SKM-1 (cell line): ENCODE results near the gene FGFRL1.
"Not testable (repeated sequence)": the region's sequence is repeated elsewhere in the genome, so short reads cannot be mapped to it uniquely, and the experiment has no call there.

Experiments
- DNase-seq: peaks from one replicate; lab custom pipeline; 2025; ENCODE audit not compliant: unreplicated experiment; lab: John Stamatoyannopoulos, UW

The FGFRL1 gene

DNA sequence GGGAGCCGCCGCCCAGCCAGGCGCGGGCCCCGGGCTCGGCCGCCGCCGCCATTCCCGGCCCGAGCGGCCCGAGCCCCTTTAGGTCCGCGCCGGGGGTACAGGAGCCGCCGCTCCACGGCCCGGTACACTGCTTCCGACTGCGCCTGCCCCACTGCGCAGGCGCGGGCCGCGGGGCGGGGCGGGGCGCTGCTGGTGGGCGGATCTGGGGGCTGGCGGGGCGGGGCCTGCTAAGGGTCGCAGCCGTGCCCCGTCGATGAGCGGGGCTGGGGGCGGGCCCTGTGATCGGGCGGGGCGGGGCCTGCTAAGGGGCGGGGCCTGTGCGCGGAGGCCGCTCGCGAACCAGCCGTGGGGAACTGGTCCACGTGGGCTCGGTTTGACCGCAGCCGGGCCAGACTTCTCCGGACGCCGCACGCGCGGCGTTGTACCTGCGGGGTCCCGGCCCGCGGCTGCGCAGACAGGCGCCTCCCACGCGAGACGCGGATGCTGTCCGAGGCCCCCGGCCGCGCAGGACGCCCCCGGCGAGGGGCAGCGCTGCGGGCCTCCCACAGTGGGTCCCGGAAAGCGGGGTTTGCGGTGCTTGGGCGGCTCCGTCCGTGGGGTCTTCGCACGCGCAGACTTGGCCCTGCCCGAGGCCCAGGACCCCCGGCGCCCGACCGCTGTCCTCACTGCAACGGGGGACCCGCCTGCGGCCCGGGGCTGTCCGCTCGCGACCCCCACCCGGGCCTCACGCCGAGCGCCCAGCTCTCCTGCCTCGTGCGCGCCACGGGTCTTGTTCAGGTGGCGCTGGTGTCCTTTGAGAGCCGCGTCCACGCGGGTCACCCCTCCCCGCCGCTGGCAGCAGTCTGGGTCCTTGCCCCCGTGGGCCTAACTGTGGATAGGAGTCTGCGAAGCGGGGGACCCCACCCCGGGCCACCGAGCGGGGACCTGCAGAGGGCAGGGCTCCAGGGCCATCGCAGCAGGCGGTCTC is 37.7 kb upstream of the FGFRL1 start, which contains the start of gene DGKQ:
Gene DGKQ (minus strand): TSS at position 139 of the 967 bp plus-strand sequence. CDS start 87 bp downstream, at position 52.
- peak; percentile 56 for DNase-seq

DNA sequence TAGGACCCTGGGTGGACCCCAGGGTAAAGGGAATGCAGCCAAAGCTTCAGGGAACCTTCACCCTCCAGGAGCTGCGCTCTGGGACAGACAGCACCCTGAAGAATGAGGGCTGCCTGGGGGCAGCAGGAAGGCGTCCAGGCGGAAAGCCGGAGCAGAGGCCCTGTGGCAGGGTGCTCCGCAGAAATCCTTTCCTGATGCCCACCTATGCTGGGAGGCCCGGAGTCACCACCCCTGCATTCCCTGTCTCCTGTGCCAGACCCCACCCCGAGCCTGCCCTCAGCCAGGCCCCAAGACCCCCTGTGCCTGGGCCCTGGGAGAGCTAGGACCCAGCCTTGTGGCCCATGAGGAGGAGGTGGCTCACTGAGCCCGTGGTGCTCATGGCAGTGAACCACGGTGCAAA is 36.8 kb upstream of the FGFRL1 start:
- no peak for DNase-seq

DNA sequence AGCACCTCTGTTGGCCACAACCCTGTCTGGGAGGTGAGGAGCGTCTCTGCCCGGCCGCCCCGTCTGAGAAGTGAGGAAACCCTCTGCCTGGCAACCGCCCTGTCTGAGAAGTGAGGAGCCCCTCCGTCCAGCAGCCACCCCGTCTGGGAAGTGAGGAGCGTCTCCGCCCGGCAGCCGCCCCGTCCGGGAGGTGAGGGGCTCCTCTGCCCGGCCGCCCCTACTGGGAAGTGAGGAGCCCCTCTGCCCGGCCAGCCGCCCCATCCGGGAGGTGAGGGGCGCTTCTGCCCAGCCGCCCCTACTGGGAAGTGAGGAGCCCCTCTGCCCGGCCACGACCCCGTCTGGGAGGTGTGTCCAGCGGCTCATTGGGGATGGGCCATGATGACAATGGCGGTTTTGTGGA is 35.4 kb upstream of the FGFRL1 start:
- not testable (repeated sequence) for DNase-seq

- DNase-seq, result peak; percentile 99
These were observed 32.3 kb upstream of the FGFRL1 start for GRCh38 chr4:978957-979701.

GRCh38 chr4:982291-982690 is 29.1 kb upstream of the FGFRL1 start:
- no peak for DNase-seq

- no peak for DNase-seq
These were observed 28.6 kb upstream of the FGFRL1 start for GRCh38 chr4:982814-983213.

DNA sequence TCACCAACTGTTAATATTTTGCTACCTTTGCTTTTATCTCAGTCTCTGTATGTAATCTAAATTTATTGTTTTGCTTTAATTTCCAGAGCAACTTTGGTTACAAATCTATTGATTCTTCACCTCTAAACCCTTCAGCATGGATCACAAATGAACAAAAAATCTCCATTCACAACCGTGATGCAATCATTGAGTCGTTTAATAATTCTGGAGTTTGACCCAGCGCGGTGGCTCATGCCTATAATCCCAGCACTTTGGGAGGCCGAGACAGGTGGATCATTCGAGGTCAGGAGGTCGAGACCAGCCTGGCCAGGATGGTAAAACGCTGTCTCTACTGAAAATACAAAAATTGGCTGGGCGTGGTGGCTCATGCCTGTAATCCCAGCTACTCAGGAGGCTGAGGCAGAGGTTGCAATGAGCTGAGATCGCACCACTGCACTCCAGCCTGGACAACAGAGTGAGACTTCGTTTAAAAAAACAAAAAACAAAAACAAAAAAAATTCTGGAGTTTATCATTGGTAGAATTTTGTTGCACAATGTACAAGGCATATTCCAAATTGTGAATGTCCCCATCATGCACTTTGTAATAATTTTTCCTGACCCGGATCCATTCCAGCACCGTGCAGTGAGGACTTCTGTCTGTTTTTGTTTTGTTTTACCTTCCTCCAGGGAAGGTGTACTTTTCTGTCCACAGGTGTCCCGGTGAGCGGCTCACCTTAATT is 26.9 kb upstream of the FGFRL1 start:
- DNase-seq, result no peak

GRCh38 chr4:985123-985830 is 26.1 kb upstream of the FGFRL1 start:
- DNase-seq, result no peak

DNA sequence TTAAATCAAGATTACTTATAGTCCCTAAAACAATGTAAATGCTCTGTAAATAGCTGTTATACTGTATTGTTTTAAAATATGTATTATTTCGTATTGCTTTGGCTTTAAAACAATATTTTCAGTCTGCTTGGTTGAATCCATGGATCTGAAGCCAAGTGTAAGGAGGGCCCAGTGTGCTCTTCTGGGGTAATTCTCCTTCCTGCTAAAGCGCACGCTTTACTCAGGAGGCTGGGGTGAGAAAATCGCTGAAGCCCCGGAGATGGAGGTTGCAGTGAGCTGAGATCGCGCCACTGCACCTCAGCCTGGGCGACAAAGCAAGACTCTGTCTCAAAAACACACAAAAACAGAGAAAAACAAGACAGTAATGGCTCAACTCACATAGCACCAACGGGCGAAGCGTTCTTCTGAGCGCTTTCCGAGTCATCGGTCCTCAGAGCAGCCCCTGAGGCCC is 25.0 kb upstream of the FGFRL1 start:
- DNase-seq, result no peak

DNA sequence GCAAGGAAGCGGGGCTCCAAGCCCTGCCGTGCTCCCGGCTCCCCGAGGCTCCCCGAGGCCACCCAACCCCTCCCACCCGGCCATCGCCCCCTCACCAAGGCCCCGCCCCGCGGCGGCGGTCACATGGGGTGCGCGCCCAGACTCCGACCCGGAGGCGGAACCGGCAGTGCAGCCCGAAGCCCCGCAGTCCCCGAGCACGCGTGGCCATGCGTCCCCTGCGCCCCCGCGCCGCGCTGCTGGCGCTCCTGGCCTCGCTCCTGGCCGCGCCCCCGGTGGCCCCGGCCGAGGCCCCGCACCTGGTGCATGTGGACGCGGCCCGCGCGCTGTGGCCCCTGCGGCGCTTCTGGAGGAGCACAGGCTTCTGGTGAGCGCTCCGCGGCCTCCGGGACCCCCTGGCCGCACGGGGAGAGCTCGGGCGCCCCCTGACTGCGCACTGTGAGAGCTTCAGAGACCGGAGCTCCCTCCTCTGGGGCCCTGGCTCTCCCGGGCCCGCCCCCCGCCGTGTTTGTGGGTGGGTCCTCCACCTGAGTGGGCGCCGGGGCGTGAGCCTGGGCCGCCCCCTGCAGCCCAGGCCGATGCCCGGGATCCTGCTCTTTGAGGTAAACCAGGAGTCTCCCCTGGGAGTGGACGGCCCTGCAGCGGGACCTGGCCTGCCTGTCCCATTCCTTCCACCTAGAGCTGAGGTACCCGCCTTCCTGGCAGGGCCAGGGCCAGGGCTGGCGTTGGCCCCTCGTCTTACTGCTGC is 24.4 kb upstream of the FGFRL1 start, which contains the start of gene IDUA:
Gene IDUA (plus strand): TSS at position 166 of the 745 bp plus-strand sequence. CDS start 41 bp downstream, at position 207.
- DNase-seq, result peak; percentile 65

GRCh38 chr4:987624-988513 is 23.6 kb upstream of the FGFRL1 start:
- no peak for DNase-seq

DNA sequence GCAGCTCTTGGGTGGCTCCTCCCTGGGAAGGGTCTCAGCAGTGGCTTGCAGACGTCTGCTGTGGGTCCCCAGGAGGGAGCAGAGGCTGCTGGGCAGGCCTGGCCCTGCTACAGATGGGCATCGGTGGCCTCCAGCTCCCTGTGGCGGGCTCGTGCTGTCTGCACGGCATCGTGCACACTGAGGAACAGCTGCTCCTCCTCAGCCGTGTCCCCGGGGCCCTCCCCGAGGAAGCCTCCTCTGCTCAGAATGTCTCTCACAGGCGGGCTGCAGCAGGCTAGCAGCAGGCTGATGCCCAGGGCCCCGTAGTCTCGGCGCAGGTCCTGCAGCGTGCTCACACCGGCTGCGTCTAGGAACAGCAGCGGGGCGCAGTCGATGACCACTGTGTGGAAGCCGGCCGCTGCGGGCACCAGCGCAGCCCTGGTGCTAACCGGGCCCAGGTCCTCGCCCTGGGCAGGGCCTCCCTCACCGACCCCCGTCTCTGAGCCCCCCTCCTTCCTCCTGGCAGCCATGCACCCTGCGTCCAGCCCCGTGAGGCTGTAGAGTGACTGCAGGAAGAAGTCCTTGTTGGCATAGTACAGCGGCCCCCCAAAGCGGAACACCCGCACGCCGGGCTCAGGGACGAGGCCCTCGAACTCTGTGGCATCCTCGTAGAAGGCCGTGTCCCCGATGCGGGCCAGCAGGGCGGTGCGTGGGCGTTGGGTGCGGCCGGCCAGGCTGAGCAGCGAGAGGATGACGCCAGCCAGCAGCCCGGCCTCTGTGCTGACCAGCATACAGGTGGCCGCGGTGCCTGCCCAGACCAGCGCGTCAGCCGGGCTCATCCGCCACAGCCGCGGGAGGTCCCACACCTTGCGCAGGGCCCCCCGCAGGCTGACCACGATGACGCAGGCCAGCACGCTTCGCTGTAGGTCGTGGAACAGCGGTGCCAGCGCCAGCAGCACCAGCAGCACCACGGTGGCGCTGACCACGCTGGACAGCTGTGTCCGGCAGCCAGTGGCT is 22.4 kb upstream of the FGFRL1 start:
- no peak for DNase-seq

- DNase-seq, result no peak
These were observed 21.5 kb upstream of the FGFRL1 start for GRCh38 chr4:989722-990471.

DNA sequence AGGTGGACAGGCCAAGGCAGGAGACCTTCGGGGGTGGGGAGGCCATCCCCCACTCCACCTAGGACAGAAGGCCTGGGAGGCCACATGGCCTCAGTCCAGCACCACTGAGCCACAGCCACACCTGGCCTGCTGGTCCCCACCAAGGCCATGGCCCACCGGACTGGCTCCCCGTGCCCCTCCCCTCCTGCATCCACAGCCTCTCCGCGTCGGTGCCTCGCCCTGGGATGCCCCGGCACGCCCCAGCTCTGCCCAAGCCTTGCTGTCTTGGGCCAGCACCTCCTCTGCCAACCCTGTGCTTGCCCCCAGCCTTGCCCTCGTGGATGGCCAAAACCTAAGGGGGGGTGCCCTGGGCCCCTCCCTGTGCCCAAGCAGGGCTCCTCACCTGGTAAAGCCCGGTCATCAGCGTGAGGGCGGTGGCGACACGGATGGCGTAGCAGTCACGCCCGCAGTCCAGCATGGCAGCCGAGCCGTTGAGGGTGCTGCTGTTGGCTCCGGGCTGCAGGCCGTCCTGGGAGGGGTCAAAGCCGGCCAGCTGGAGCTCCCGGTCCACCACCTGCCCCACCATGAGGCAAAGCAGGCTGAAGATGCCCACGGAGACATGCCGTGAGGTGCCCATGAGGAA is 20.6 kb upstream of the FGFRL1 start:
- no peak for DNase-seq

- no peak for DNase-seq
These were observed 19.8 kb upstream of the FGFRL1 start for GRCh38 chr4:991451-992296.
